IMR-90 (cell line): ENCODE measurements around the gene ZNF415. TPM values are rescaled to one million over a fixed set of nuclear protein-coding genes. Genes with fewer than 3 reads are reported as not detected.

Source experiments
- ATAC-seq: fragments of 200-7000 bp; cut with Tn5 transposase; 2 replicates; pipeline ENCODE4 v1.9.1; 2020; ENCODE audit warnings: low read depth, mild to moderate bottlenecking, moderate library complexity
- BruUV-seq: library from RNA; stranded (reverse); fragments of 400-500 nt; replicated peaks from 2 replicates; lab custom pipeline; 2021; lab: Mats Ljungman, UMichigan
- CTCF ChIA-PET: fragments of 300-600 bp; formaldehyde crosslinking; extraction: SDS; loops from one replicate; lab custom pipeline; 2021; ENCODE audit warnings: antibody characterized with exemption; lab: Yijun Ruan, JAX
- POLR2A ChIA-PET: fragments of 300-600 bp; sonication (Branson Sonifier 250); formaldehyde crosslinking; loops from one replicate; lab custom pipeline; 2022; ENCODE audit warnings: antibody characterized with exemption; ENCODE audit not compliant: unreplicated experiment; lab: Charles Lee
- DNase-seq: peaks from one replicate; pipeline ENCODE4 v3.0.0; 2013
- H2AFZ ChIP-seq: replicated peaks from 2 replicates; pipeline ENCODE3; 2013; ENCODE audit warnings: low read length, mild to moderate bottlenecking; ENCODE audit not compliant: poor library complexity
- H2AK5ac ChIP-seq: 2 replicates; pipeline ENCODE4 v1.6.1; 2013; ENCODE audit warnings: low read depth, low read length, inconsistent platforms
- H2AK9ac ChIP-seq: replicated peaks from 2 replicates; pipeline ENCODE3; 2013; ENCODE audit warnings: mild to moderate bottlenecking, low read depth, low read length, moderate library complexity; ENCODE audit not compliant: poor library complexity
- H2BK120ac ChIP-seq: 2 replicates; pipeline ENCODE4 v1.6.1; 2013; ENCODE audit warnings: low read depth, low read length, inconsistent platforms
- H2BK15ac ChIP-seq: 3 replicates; pipeline ENCODE4 v1.6.1; 2013; ENCODE audit warnings: low read depth, low read length, inconsistent platforms
- H2BK20ac ChIP-seq: 2 replicates; pipeline ENCODE4 v1.6.1; 2013; ENCODE audit warnings: low read depth, mild to moderate bottlenecking, inconsistent platforms, low read length, moderate library complexity
- H2BK5ac ChIP-seq: 2 replicates; pipeline ENCODE4 v1.6.1; 2013; ENCODE audit warnings: mild to moderate bottlenecking, low read depth, low read length, inconsistent platforms; ENCODE audit not compliant: poor library complexity, severe bottlenecking
- H3K14ac ChIP-seq: replicated peaks from 2 replicates; pipeline ENCODE4 v1.6.1; 2013; ENCODE audit warnings: low read depth, low read length, inconsistent platforms
- H3K18ac ChIP-seq: 2 replicates; pipeline ENCODE4 v1.6.1; 2013; ENCODE audit warnings: low read depth, low read length, control low read depth
- H3K23ac ChIP-seq: 2 replicates; pipeline ENCODE4 v1.6.1; 2013; ENCODE audit warnings: low read depth, low read length, inconsistent platforms
- H3K27ac ChIP-seq: 2 replicates; pipeline ENCODE4 v1.5.1; 2013; ENCODE audit warnings: mild to moderate bottlenecking, control low read depth, low read length; ENCODE audit not compliant: insufficient read depth
- H3K27me3 ChIP-seq: 2 replicates; pipeline ENCODE4 v1.6.1; 2013; ENCODE audit warnings: low read length; ENCODE audit not compliant: control insufficient read depth, insufficient read depth
- H3K36me3 ChIP-seq: 2 replicates; pipeline ENCODE4 v1.6.1; 2013; ENCODE audit warnings: low read length, mixed read lengths; ENCODE audit not compliant: control insufficient read depth, insufficient read depth
- H3K4ac ChIP-seq: 2 replicates; pipeline ENCODE4 v1.6.1; 2013; ENCODE audit warnings: low read depth, low read length, inconsistent platforms
- H3K4me1 ChIP-seq: 2 replicates; pipeline ENCODE4 v1.6.1; 2013; ENCODE audit warnings: low read length, mixed read lengths; ENCODE audit not compliant: control insufficient read depth, insufficient read depth
- H3K4me2 ChIP-seq: 2 replicates; pipeline ENCODE4 v1.6.1; 2013; ENCODE audit warnings: low read depth, mild to moderate bottlenecking, control low read depth, low read length, moderate library complexity
- H3K4me3 ChIP-seq: 2 replicates; pipeline ENCODE4 v1.5.1; 2013; ENCODE audit warnings: low read depth, mild to moderate bottlenecking, control low read depth, low read length, moderate library complexity; ENCODE audit not compliant: insufficient read depth
- H3K56ac ChIP-seq: 2 replicates; pipeline ENCODE4 v1.6.1; 2013; ENCODE audit warnings: low read length, inconsistent platforms; ENCODE audit not compliant: insufficient read depth; ENCODE audit errors: extremely low read depth
- H3K79me1 ChIP-seq, 2 experiments: 2 replicates each; pipeline ENCODE4 v1.6.1; 2013; ENCODE audit warnings: low read length in 2 of 2, inconsistent platforms in 1 of 2, low read depth in 1 of 2
- H3K9ac ChIP-seq: 2 replicates; pipeline ENCODE4 v1.6.1; 2013; ENCODE audit warnings: low read depth, low read length, control low read depth
- H3K9me1 ChIP-seq: 2 replicates; pipeline ENCODE4 v1.6.1; 2013; ENCODE audit warnings: low read length, inconsistent platforms; ENCODE audit not compliant: insufficient read depth
- H3K9me3 ChIP-seq: 2 replicates; pipeline ENCODE4 v1.6.1; 2013; ENCODE audit warnings: low read length; ENCODE audit not compliant: control insufficient read depth, insufficient read depth
- H4K20me1 ChIP-seq: 2 replicates; pipeline ENCODE4 v1.6.1; 2013; ENCODE audit warnings: low read length, inconsistent platforms; ENCODE audit not compliant: insufficient read depth
- H4K5ac ChIP-seq: 2 replicates; pipeline ENCODE4 v1.6.1; 2013; ENCODE audit warnings: mild to moderate bottlenecking, low read depth, low read length, control low read depth
- H4K8ac ChIP-seq, 2 experiments: 2 replicates each; pipeline ENCODE4 v1.6.1; 2013; ENCODE audit warnings: low read depth in 2 of 2, low read length in 2 of 2, control low read depth in 1 of 2, inconsistent platforms in 1 of 2
- H4K91ac ChIP-seq: 2 replicates; pipeline ENCODE4 v1.6.1; 2013; ENCODE audit warnings: low read depth, low read length, inconsistent platforms; ENCODE audit not compliant: insufficient read depth
- FOS ChIP-seq: fragments of 150-350 bp; IDR thresholded peaks from 2 replicates; pipeline ENCODE4 v1.6.1; 2016; ENCODE audit warnings: low read depth, low read length
- MXI1 ChIP-seq: IDR thresholded peaks from 2 replicates; pipeline ENCODE4 v1.6.1; 2012; ENCODE audit warnings: low read depth, mild to moderate bottlenecking, low read length, moderate library complexity, borderline replicate concordance
- WGBS, 2 experiments: methylation state at CpG; one replicate each; pipeline versions ENCODE4 v1.1.5 to v1.1.7; 2013; ENCODE audit warnings: missing lambda C conversion rate in 2 of 2; ENCODE audit not compliant: insufficient read length in 1 of 2; ENCODE audit errors: extremely low coverage in 2 of 2; 5-methylcytosine and 5-hydroxymethylcytosine counted together
- dilution Hi-C: fragments of 300-500 bp; cut with HindIII; formaldehyde crosslinking; loops from one replicate; pipeline ENCODE4 v1.14.3; 2018; ENCODE audit warnings: low sequenced_read_pairs; ENCODE audit not compliant: unreplicated experiment
- in situ Hi-C: fragments of 300-500 bp; cut with MboI; formaldehyde crosslinking; loops from 3 replicates; pipeline ENCODE4 v1.14.3; 2019; ENCODE audit warnings: low sequenced_read_pairs, inconsistent platforms, mixed read lengths
- intact Hi-C: fragments of 100-400 bp; cut with micrococcal nuclease; formaldehyde crosslinking; loops from 2 replicates; pipeline ENCODE4 v1.10.0; 2022
- polyA plus RNA-seq, 3 experiments: library from polyadenylated mRNA; depleted of rRNA; stranded (reverse); fragments of >200 nt; gene quantifications; 2 replicates each; pipeline ENCODE4 v1.2.3, GENCODE V29; 2012; ENCODE audit warnings: low replicate concordance in 1 of 3
- total RNA-seq: library from RNA; depleted of rRNA; stranded (reverse); fragments of >200 nt; gene quantifications from 2 replicates; pipeline ENCODE4 v1.2.3, GENCODE V29; 2012

Gene ZNF415
- total and polyA plus RNA-seq, 2 of the 4 experiments (the other 2 are of a cell fraction), result 4.2 to 7.7 TPM

- intact Hi-C loops (loop anchor here (10.0 kb wide), 1 partner anchor 217 kb away; the partner anchor contains the start of gene ZNF816), dilution Hi-C loops (no loop called here), in situ Hi-C loops (no loop called here)
- H3K23ac ChIP-seq, result no peak overlapping the region
- peak overlapping the region in 1 of 2 experiments; percentile 33; a peak in 1 of 4 replicates for H4K8ac ChIP-seq
- H3K18ac ChIP-seq, result peak overlapping the region; percentile 92
- no peaks in the 10 kb centered on the region for H3K27me3 ChIP-seq
- H3K27ac ChIP-seq, result peak overlapping the region; percentile 93
- H3K79me1 ChIP-seq, result no peaks in the 10 kb centered on the region; a peak in 1 of 4 replicates
- H3K9ac ChIP-seq, result no peak overlapping the region
- H4K5ac ChIP-seq, result peak overlapping the region; percentile 77; the same call in 1 of the 2 replicates
- peaks cover 10% of the 10 kb centered on the region for H3K4me1 ChIP-seq
- no peak overlapping the region for H3K4me3 ChIP-seq
- H2BK5ac ChIP-seq, result peak overlapping the region; percentile 89
- ChIA-PET POLR2A (no interaction called here), CTCF (no interaction called here)
- no TSS peak for BruUV-seq
- H4K20me1 ChIP-seq, result no peaks in the 10 kb centered on the region
- WGBS, 2 experiments, result 39% methylated on average over 5 of the region's 10 CpGs; no CpG with 5 or more reads in 1 of the 2 experiments
- no peak overlapping the region for H3K56ac ChIP-seq
- H3K4me2 ChIP-seq, result peak overlapping the region; percentile 61; the same call in 1 of the 2 replicates
- H2AFZ ChIP-seq, result no peak overlapping the region
- H3K9me3 ChIP-seq, result peaks cover 11% of the 10 kb centered on the region
- no peak overlapping the region for H2BK20ac ChIP-seq
- ATAC-seq, result peak; percentile 62
- no peaks in the 10 kb centered on the region for H3K9me1 ChIP-seq
- no peak overlapping the region for H2AK9ac ChIP-seq
- no peak overlapping the region for H4K91ac ChIP-seq
- no peak overlapping the region for H3K4ac ChIP-seq
- DNase-seq, result peak; percentile 66
- peak overlapping the region; percentile 33 for H2AK5ac ChIP-seq
- peaks cover 13% of the 10 kb centered on the region for H3K36me3 ChIP-seq
- TF ChIP-seq FOS (peak; percentile 16; the same call in 1 of the 2 replicates), MXI1 (no peak)
- no peak overlapping the region for H2BK120ac ChIP-seq
- H3K14ac ChIP-seq, result no peak overlapping the region
- H2BK15ac ChIP-seq, result no peak overlapping the region
Measured at GRCh38 chr19:53182202-53182601, 49.5 kb upstream of the ZNF415 start.
